Endothelial cell of umbilical vein (primary cell): ENCODE data around the gene MAPT. TPM values are rescaled to one million over a fixed set of nuclear protein-coding genes. Genes with fewer than 3 reads are reported as not detected.

Experiments used
- BruUV-seq: library from RNA; stranded (reverse); fragments of 400-500 nt; replicated peaks from 2 replicates; lab custom pipeline; 2021; lab: Mats Ljungman, UMichigan
- CTCF ChIA-PET: fragments of 300-600, 350-600 bp; sonication (Branson Sonifier 250); formaldehyde crosslinking; loops from one replicate; lab custom pipeline; 2021; ENCODE audit warnings: antibody characterized with exemption, inconsistent platforms; lab: Charles Lee
- POLR2A ChIA-PET: fragments of 300-600, 350-600 bp; sonication (Branson Sonifier 250); formaldehyde crosslinking; loops from one replicate; lab custom pipeline; 2021; ENCODE audit warnings: antibody characterized with exemption, inconsistent platforms; lab: Charles Lee
- DNase-seq: peaks from one replicate; pipeline ENCODE4 v3.0.0-alpha.2; 2011; ENCODE audit warnings: low read depth, low spot score
- FAIRE-seq: peaks from 2 replicates; lab custom pipeline; 2011; peaks lifted over from hg19 to GRCh38; lab: Jason Lieb, UNC
- H2AFZ ChIP-seq: 2 replicates; pipeline ENCODE4 v1.6.0; 2012; ENCODE audit warnings: low read depth, low read length, control low read depth, inconsistent platforms
- H3K27ac ChIP-seq: 2 replicates; pipeline ENCODE4 v1.5.1; 2011; ENCODE audit warnings: low read depth, mild to moderate bottlenecking, control low read depth, low read length, moderate library complexity; ENCODE audit not compliant: insufficient read depth
- H3K27me3 ChIP-seq, 2 experiments: 2 replicates each; pipeline versions ENCODE4 v1.6.0 to v1.6.1; 2011; ENCODE audit warnings: low read length in 2 of 2, mixed read lengths in 1 of 2; ENCODE audit not compliant: control insufficient read depth in 2 of 2, insufficient read depth in 2 of 2
- H3K36me3 ChIP-seq, 2 experiments: 2 replicates in 1 of 2; 3 replicates in 1 of 2; pipeline ENCODE4 v1.5.1; 2011; ENCODE audit warnings: low read length in 2 of 2, mild to moderate bottlenecking in 1 of 2, moderate library complexity in 1 of 2; ENCODE audit not compliant: control insufficient read depth in 2 of 2, insufficient read depth in 2 of 2; ENCODE audit errors: extremely low read depth in 1 of 2
- H3K4me1 ChIP-seq: 3 replicates; pipeline ENCODE4 v1.5.1; 2011; ENCODE audit warnings: mild to moderate bottlenecking, low read length; ENCODE audit not compliant: control insufficient read depth, insufficient read depth; ENCODE audit errors: extremely low read depth
- H3K4me2 ChIP-seq: 2 replicates; pipeline ENCODE4 v1.6.1; 2011; ENCODE audit warnings: low read length, control low read depth, mixed read lengths; ENCODE audit not compliant: insufficient read depth
- H3K4me3 ChIP-seq, 3 experiments: fragments of 200-600 bp in 1 of 3; sonication (generic), shearing (Covaris generic) in 1 of 3; replicated peaks in 1 of 3; 2 replicates each; pipeline ENCODE4 v1.5.1; 2011 to 2016; ENCODE audit warnings: control low read depth in 3 of 3, low read length in 3 of 3, mild to moderate bottlenecking in 2 of 3, inconsistent platforms in 1 of 3, low read depth in 1 of 3, moderate library complexity in 1 of 3; ENCODE audit not compliant: insufficient read depth in 1 of 3
- H3K79me2 ChIP-seq: 2 replicates; pipeline ENCODE4 v1.6.0; 2012; ENCODE audit warnings: low read length, inconsistent platforms; ENCODE audit not compliant: control insufficient read depth, insufficient read depth
- H3K9ac ChIP-seq: replicated peaks from 2 replicates; pipeline ENCODE3; 2011; ENCODE audit warnings: low read length, control low read depth; ENCODE audit not compliant: insufficient read depth; ENCODE audit errors: extremely low read depth
- H3K9me1 ChIP-seq: replicated peaks from 3 replicates; pipeline ENCODE4 v1.6.0; 2011; ENCODE audit warnings: mild to moderate bottlenecking, low read length; ENCODE audit not compliant: control insufficient read depth, insufficient read depth; ENCODE audit errors: extremely low read depth
- H3K9me3 ChIP-seq: replicated peaks from 2 replicates; pipeline ENCODE4 v1.5.1; 2012; ENCODE audit warnings: low read length, inconsistent platforms; ENCODE audit not compliant: control insufficient read depth, insufficient read depth
- H4K20me1 ChIP-seq: replicated peaks from 2 replicates; pipeline ENCODE3; 2011; ENCODE audit warnings: mild to moderate bottlenecking, low read length; ENCODE audit not compliant: control insufficient read depth, insufficient read depth; ENCODE audit errors: extremely low read depth
- FOS ChIP-seq: IDR thresholded peaks from 2 replicates; pipeline ENCODE4 v1.6.1; 2011; ENCODE audit warnings: mild to moderate bottlenecking, low read length, moderate library complexity, borderline replicate concordance; ENCODE audit not compliant: insufficient read depth
- JUN ChIP-seq: IDR thresholded peaks from 2 replicates; pipeline ENCODE4 v1.6.1; 2011; ENCODE audit warnings: borderline replicate concordance, low read depth; ENCODE audit not compliant: insufficient read length, insufficient read depth
- MAX ChIP-seq: IDR thresholded peaks from 2 replicates; pipeline ENCODE4 v1.6.1; 2011; ENCODE audit not compliant: insufficient read depth, insufficient read length
- POLR2AphosphoS5 ChIP-seq: IDR thresholded peaks from 2 replicates; pipeline ENCODE4 v1.6.1; 2012; ENCODE audit warnings: low read depth, mild to moderate bottlenecking, control low read depth, low read length, moderate library complexity; ENCODE audit not compliant: insufficient read depth
- dilution Hi-C: fragments of 300-500 bp; cut with MboI; formaldehyde crosslinking; loops from one replicate; pipeline ENCODE4 v1.15.0; 2019; ENCODE audit warnings: low sequenced_read_pairs; ENCODE audit not compliant: extremely low pct_ligation_motif_present
- intact Hi-C: fragments of 100-400 bp; cut with micrococcal nuclease; formaldehyde crosslinking; loops from one replicate; pipeline ENCODE4 v1.10.0; 2022
- polyA plus RNA-seq, 4 experiments: library from polyadenylated mRNA; depleted of rRNA in 3 of 4; stranded (reverse) in 3 of 4; unstranded in 1 of 4; fragments of >200 nt; gene quantifications; 2 replicates each; pipeline versions ENCODE4 v1.2.1 to v1.2.3, GENCODE V29; 2011 to 2012; ENCODE audit warnings: missing spikeins in 1 of 4
- total RNA-seq: library from RNA; stranded (reverse); gene quantifications from 2 replicates; pipeline ENCODE4 v1.2.3, GENCODE V29; 2021
- TF ChIP-seq, protein P1 (sequence below), 2 donors: IDR thresholded peaks; 1 replicate in 1 of 2; 2 replicates in 1 of 2; pipeline ENCODE4 v1.5.1; 2011; ENCODE audit warnings: low read length in 2 of 2, mild to moderate bottlenecking in 2 of 2, moderate library complexity in 2 of 2, control low read depth in 1 of 2, inconsistent platforms in 1 of 2, low read depth in 1 of 2; ENCODE audit not compliant: insufficient read depth in 1 of 2; ENCODE audit errors: extremely low read depth in 1 of 2

MAPT gene
- total and polyA plus RNA-seq, 2 donors (not counting 3 experiments of a cell fraction or from before 2014, with no cell fraction given), result 0.04 to 0.51 TPM

GRCh38 chr17:46042246-46042645 lies 147.9 kb downstream of the MAPT start:
- H3K4me3 ChIP-seq, result no peak overlapping the region
- H3K4me2 ChIP-seq, result no peak overlapping the region
- CTCF ChIA-PET, result interaction anchor here (1.5 to 6.5 kb wide), 2 partner anchors 151 to 171 kb away, joined by 12 to 33 read pairs; partner anchors contain the start of gene KANSL1
- dilution Hi-C loops (no loop called here), intact Hi-C loops (no loop called here)
- TF ChIP-seq, protein P1, sequence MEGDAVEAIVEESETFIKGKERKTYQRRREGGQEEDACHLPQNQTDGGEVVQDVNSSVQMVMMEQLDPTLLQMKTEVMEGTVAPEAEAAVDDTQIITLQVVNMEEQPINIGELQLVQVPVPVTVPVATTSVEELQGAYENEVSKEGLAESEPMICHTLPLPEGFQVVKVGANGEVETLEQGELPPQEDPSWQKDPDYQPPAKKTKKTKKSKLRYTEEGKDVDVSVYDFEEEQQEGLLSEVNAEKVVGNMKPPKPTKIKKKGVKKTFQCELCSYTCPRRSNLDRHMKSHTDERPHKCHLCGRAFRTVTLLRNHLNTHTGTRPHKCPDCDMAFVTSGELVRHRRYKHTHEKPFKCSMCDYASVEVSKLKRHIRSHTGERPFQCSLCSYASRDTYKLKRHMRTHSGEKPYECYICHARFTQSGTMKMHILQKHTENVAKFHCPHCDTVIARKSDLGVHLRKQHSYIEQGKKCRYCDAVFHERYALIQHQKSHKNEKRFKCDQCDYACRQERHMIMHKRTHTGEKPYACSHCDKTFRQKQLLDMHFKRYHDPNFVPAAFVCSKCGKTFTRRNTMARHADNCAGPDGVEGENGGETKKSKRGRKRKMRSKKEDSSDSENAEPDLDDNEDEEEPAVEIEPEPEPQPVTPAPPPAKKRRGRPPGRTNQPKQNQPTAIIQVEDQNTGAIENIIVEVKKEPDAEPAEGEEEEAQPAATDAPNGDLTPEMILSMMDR (IDR thresholded peaks at IDR 0.05; ENCODE audit: extremely low read depth in 1 of 2, insufficient read depth in 1 of 2, low read depth in 1 of 2, low read length in 2 of 2), result no peak
- TF ChIP-seq POLR2AphosphoS5 (no peak), FOS (no peak), MAX (no peak), JUN (no peak)
- no peak overlapping the region for H3K9ac ChIP-seq
- H3K9me1 ChIP-seq, result no peaks in the 10 kb centered on the region
- H3K27me3 ChIP-seq, result no peaks in the 10 kb centered on the region
- H4K20me1 ChIP-seq, result no peaks in the 10 kb centered on the region
- POLR2A ChIA-PET, result no interaction called here
- H2AFZ ChIP-seq, result no peak overlapping the region
- H3K79me2 ChIP-seq, result peaks cover 2% of the 10 kb centered on the region
- BruUV-seq, result no TSS peak
- H3K27ac ChIP-seq, result no peak overlapping the region
- FAIRE-seq (no peak), DNase-seq (no peak)
- no peaks in the 10 kb centered on the region for H3K9me3 ChIP-seq
- peaks cover 9% of the 10 kb centered on the region for H3K4me1 ChIP-seq
- peaks cover 12 to 24% of the 10 kb centered on the region in 2 experiments for H3K36me3 ChIP-seq
